Left ventricle myocardium inferior (tissue), 1 donor: ENCODE measurements around the gene TNFRSF21. TPM values are rescaled to one million over a fixed set of nuclear protein-coding genes. Genes with fewer than 3 reads are reported as not detected.
"Not testable (repeated sequence)": the region's sequence is repeated elsewhere in the genome, so short reads cannot be mapped to it uniquely, and the experiment has no call there.

Experiments
- DNase-seq: peaks from one replicate; pipeline ENCODE4 v3.0.0-alpha.2; 2020
- H3K27ac ChIP-seq: fragments of 200-600 bp; replicated peaks from 2 replicates; pipeline ENCODE4 v1.8.0; 2021
- H3K27me3 ChIP-seq: fragments of 200-600 bp; 2 replicates; pipeline ENCODE4 v1.8.0; 2021; ENCODE audit warnings: low read depth
- H3K36me3 ChIP-seq: fragments of 200-600 bp; 2 replicates; pipeline ENCODE4 v1.8.0; 2021
- H3K4me1 ChIP-seq: fragments of 200-600 bp; 2 replicates; pipeline ENCODE4 v1.8.0; 2021
- H3K4me3 ChIP-seq: fragments of 200-600 bp; 2 replicates; pipeline ENCODE4 v1.8.0; 2021; ENCODE audit warnings: mild to moderate bottlenecking, moderate library complexity
- H3K9me3 ChIP-seq: fragments of 200-600 bp; replicated peaks from 2 replicates; pipeline ENCODE4 v1.8.0; 2021
- CTCF ChIP-seq: fragments of 200-600 bp; IDR thresholded peaks from 2 replicates; pipeline ENCODE4 v1.8.0; 2021; ENCODE audit warnings: antibody characterized with exemption, mild to moderate bottlenecking, borderline replicate concordance
- intact Hi-C: fragments of 100-400 bp; cut with micrococcal nuclease; formaldehyde crosslinking; loops from one replicate; pipeline ENCODE4 v1.11.0; 2022
- total RNA-seq: library from RNA; stranded (reverse); fragmentation: NEBNext Ultra II Directional; extraction: Animal tissue kit (Norgen Biotek cat#: 25700); gene quantifications from one replicate; pipeline ENCODE4 v1.2.1, GENCODE V29; 2021
- donor health status: DM: no; HTN: yes; CAD: no; lungs with severe emphysema.

Gene TNFRSF21
- total RNA-seq, 1 donor from 2014 or later = 6.3 TPM

GRCh38 chr6:47323321-47323720 lies 13.6 kb upstream of the TNFRSF21 start:
- Histone ChIP-seq H3K9me3 (no peaks in the 10 kb centered on the region), H3K36me3 (no peaks in the 10 kb centered on the region), H3K4me3 (no peak overlapping the region), H3K27ac (no peak overlapping the region), H3K27me3 (peaks cover 55% of the 10 kb centered on the region), H3K4me1 (no peaks in the 10 kb centered on the region)
- no peak for TF ChIP-seq CTCF
- DNase-seq = no peak
- intact Hi-C loops = no loop called here

- no peaks in the 10 kb centered on the region for H3K4me1 ChIP-seq
- intact Hi-C loops = no loop called here
- H3K4me3 ChIP-seq = no peak overlapping the region
- no peak for TF ChIP-seq CTCF
- H3K27me3 ChIP-seq = peaks cover 61% of the 10 kb centered on the region
- no peaks in the 10 kb centered on the region for H3K9me3 ChIP-seq
- no peak overlapping the region for H3K27ac ChIP-seq
- DNase-seq = no peak
- no peaks in the 10 kb centered on the region for H3K36me3 ChIP-seq
These were observed 11.9 kb upstream of the TNFRSF21 start for GRCh38 chr6:47321577-47321976.

- no peak overlapping the region for H3K27ac ChIP-seq
- DNase-seq = no peak
- H3K4me3 ChIP-seq = no peak overlapping the region
- intact Hi-C loops = no loop called here
- no peaks in the 10 kb centered on the region for H3K4me1 ChIP-seq
- H3K27me3 ChIP-seq = peaks cover 74% of the 10 kb centered on the region
- no peaks in the 10 kb centered on the region for H3K9me3 ChIP-seq
- H3K36me3 ChIP-seq = no peaks in the 10 kb centered on the region
- no peak for TF ChIP-seq CTCF
These were observed 10.2 kb upstream of the TNFRSF21 start for GRCh38 chr6:47319867-47320266.

GRCh38 chr6:47319382-47319781 lies 9.7 kb upstream of the TNFRSF21 start:
- peaks cover 77% of the 10 kb centered on the region for H3K27me3 ChIP-seq
- H3K27ac ChIP-seq = no peak overlapping the region
- no peaks in the 10 kb centered on the region for H3K4me1 ChIP-seq
- H3K36me3 ChIP-seq = no peaks in the 10 kb centered on the region
- H3K9me3 ChIP-seq = no peaks in the 10 kb centered on the region
- no peak for DNase-seq
- no peak for TF ChIP-seq CTCF
- H3K4me3 ChIP-seq = no peak overlapping the region
- intact Hi-C loops = no loop called here

GRCh38 chr6:47318236-47318989 lies 8.7 kb upstream of the TNFRSF21 start:
- H3K27me3 ChIP-seq = peaks cover 77% of the 10 kb centered on the region
- no peak for DNase-seq
- H3K4me3 ChIP-seq = no peak overlapping the region
- H3K36me3 ChIP-seq = no peaks in the 10 kb centered on the region
- no peaks in the 10 kb centered on the region for H3K4me1 ChIP-seq
- TF ChIP-seq CTCF = no peak
- H3K9me3 ChIP-seq = no peaks in the 10 kb centered on the region
- H3K27ac ChIP-seq = no peak overlapping the region
- intact Hi-C loops = no loop called here

GRCh38 chr6:47315181-47315580 lies 5.5 kb upstream of the TNFRSF21 start:
- peaks cover 71% of the 10 kb centered on the region for H3K27me3 ChIP-seq
- H3K9me3 ChIP-seq, DNase-seq, H3K4me3 ChIP-seq, H3K4me1 ChIP-seq, H3K36me3 ChIP-seq, H3K27ac ChIP-seq, intact Hi-C loops: not testable (repeated sequence)
